ENCODE measurements around the gene TSFM. TPM values are rescaled to one million over a fixed set of nuclear protein-coding genes. Genes with fewer than 3 reads are reported as not detected.

TSFM gene
- total and polyA plus RNA-seq, 2 donors: 28.6 to 29.2 TPM

GRCh38 chr12:57796996-57797395 is 14.4 kb downstream of the TSFM start:
- no peak for DNase-seq (ENCODE audit: low read depth in 6 of 9, low spot score in 9 of 9)
- Histone ChIP-seq H3K9me3 (ENCODE audit: control insufficient read depth in 2 of 2, insufficient read depth in 1 of 2, low read length in 1 of 2) (no peaks in the 10 kb centered on the region), H3K27me3 (ENCODE audit: control insufficient read depth in 2 of 2, insufficient read depth in 1 of 2, low read length in 1 of 2) (no peaks in the 10 kb centered on the region), H3K27ac (ENCODE audit: low read depth in 1 of 2, low read length in 1 of 2) (no peak overlapping the region), H3K4me3 (ENCODE audit: low read length in 2 of 2) (no peak overlapping the region), H3K4me1 (ENCODE audit: control insufficient read depth in 2 of 2, insufficient read depth in 2 of 2, low read length in 2 of 2) (no peaks in the 10 kb centered on the region), H3K36me3 (ENCODE audit: control insufficient read depth in 2 of 2, insufficient read depth in 2 of 2, low read length in 1 of 2) (peaks cover 30 to 68% of the 10 kb centered on the region in 2 donors)
- WGBS: 100% methylated on average over 1 of the region's 1 CpG

- no peak overlapping the region for H3K27ac ChIP-seq (ENCODE audit: low read depth in 1 of 2, low read length in 1 of 2)
- H3K4me3 ChIP-seq (ENCODE audit: low read length in 2 of 2): no peak overlapping the region
- H3K36me3 ChIP-seq (ENCODE audit: control insufficient read depth in 2 of 2, insufficient read depth in 2 of 2, low read length in 1 of 2): peaks cover 30 to 68% of the 10 kb centered on the region in 2 donors
- no peaks in the 10 kb centered on the region for H3K9me3 ChIP-seq (ENCODE audit: control insufficient read depth in 2 of 2, insufficient read depth in 1 of 2, low read length in 1 of 2)
- H3K27me3 ChIP-seq (ENCODE audit: control insufficient read depth in 2 of 2, insufficient read depth in 1 of 2, low read length in 1 of 2): no peaks in the 10 kb centered on the region
- 100% methylated on average over 1 of the region's 1 CpG for WGBS
- H3K4me1 ChIP-seq (ENCODE audit: control insufficient read depth in 2 of 2, insufficient read depth in 2 of 2, low read length in 2 of 2): no peaks in the 10 kb centered on the region
- no peak for DNase-seq (ENCODE audit: low read depth in 6 of 9, low spot score in 9 of 9)
These were observed 15.3 kb downstream of the TSFM start for GRCh38 chr12:57797933-57798332.

GRCh38 chr12:57800965-57801364 is 18.4 kb downstream of the TSFM start:
- H3K4me1 ChIP-seq (ENCODE audit: control insufficient read depth in 2 of 2, insufficient read depth in 2 of 2, low read length in 2 of 2): no peaks in the 10 kb centered on the region
- H3K27ac ChIP-seq (ENCODE audit: low read depth in 1 of 2, low read length in 1 of 2): no peak overlapping the region
- H3K9me3 ChIP-seq (ENCODE audit: control insufficient read depth in 2 of 2, insufficient read depth in 1 of 2, low read length in 1 of 2): no peaks in the 10 kb centered on the region
- H3K27me3 ChIP-seq (ENCODE audit: control insufficient read depth in 2 of 2, insufficient read depth in 1 of 2, low read length in 1 of 2): no peaks in the 10 kb centered on the region
- WGBS: 98% methylated on average over 3 of the region's 3 CpGs
- peaks cover 14 to 58% of the 10 kb centered on the region in 2 donors for H3K36me3 ChIP-seq (ENCODE audit: control insufficient read depth in 2 of 2, insufficient read depth in 2 of 2, low read length in 1 of 2)
- no peak overlapping the region for H3K4me3 ChIP-seq (ENCODE audit: low read length in 2 of 2)
- DNase-seq (ENCODE audit: low read depth in 6 of 9, low spot score in 9 of 9): no peak

- no peak for DNase-seq (ENCODE audit: low read depth in 6 of 9, low spot score in 9 of 9)
- no peaks in the 10 kb centered on the region for H3K4me1 ChIP-seq (ENCODE audit: control insufficient read depth in 2 of 2, insufficient read depth in 2 of 2, low read length in 2 of 2)
- no peaks in the 10 kb centered on the region for H3K27me3 ChIP-seq (ENCODE audit: control insufficient read depth in 2 of 2, insufficient read depth in 1 of 2, low read length in 1 of 2)
- no peaks in the 10 kb centered on the region for H3K9me3 ChIP-seq (ENCODE audit: control insufficient read depth in 2 of 2, insufficient read depth in 1 of 2, low read length in 1 of 2)
- peaks cover 9 to 50% of the 10 kb centered on the region in 2 donors for H3K36me3 ChIP-seq (ENCODE audit: control insufficient read depth in 2 of 2, insufficient read depth in 2 of 2, low read length in 1 of 2)
- H3K4me3 ChIP-seq (ENCODE audit: low read length in 2 of 2): no peak overlapping the region
- WGBS: 99% methylated on average over 1 of the region's 1 CpG
- no peak overlapping the region for H3K27ac ChIP-seq (ENCODE audit: low read depth in 1 of 2, low read length in 1 of 2)
These were observed 20.0 kb downstream of the TSFM start for GRCh38 chr12:57802607-57803006.

GRCh38 chr12:57803319-57803893 is 20.8 kb downstream of the TSFM start:
- DNase-seq (ENCODE audit: low read depth in 6 of 9, low spot score in 9 of 9): peak in 2 of 9 donors; percentile 22 to 43
- no peaks in the 10 kb centered on the region for H3K4me1 ChIP-seq (ENCODE audit: control insufficient read depth in 2 of 2, insufficient read depth in 2 of 2, low read length in 2 of 2)
- 84% methylated on average over 9 of the region's 9 CpGs for WGBS
- H3K4me3 ChIP-seq (ENCODE audit: low read length in 2 of 2): no peak overlapping the region
- peaks cover 11 to 52% of the 10 kb centered on the region in 2 donors for H3K36me3 ChIP-seq (ENCODE audit: control insufficient read depth in 2 of 2, insufficient read depth in 2 of 2, low read length in 1 of 2)
- H3K27me3 ChIP-seq (ENCODE audit: control insufficient read depth in 2 of 2, insufficient read depth in 1 of 2, low read length in 1 of 2): no peaks in the 10 kb centered on the region
- no peak overlapping the region for H3K27ac ChIP-seq (ENCODE audit: low read depth in 1 of 2, low read length in 1 of 2)
- H3K9me3 ChIP-seq (ENCODE audit: control insufficient read depth in 2 of 2, insufficient read depth in 1 of 2, low read length in 1 of 2): no peaks in the 10 kb centered on the region

- no peaks in the 10 kb centered on the region for H3K9me3 ChIP-seq (ENCODE audit: control insufficient read depth in 2 of 2, insufficient read depth in 1 of 2, low read length in 1 of 2)
- H3K27me3 ChIP-seq (ENCODE audit: control insufficient read depth in 2 of 2, insufficient read depth in 1 of 2, low read length in 1 of 2): no peaks in the 10 kb centered on the region
- peaks cover 14 to 43% of the 10 kb centered on the region in 2 donors for H3K36me3 ChIP-seq (ENCODE audit: control insufficient read depth in 2 of 2, insufficient read depth in 2 of 2, low read length in 1 of 2)
- DNase-seq (ENCODE audit: low read depth in 6 of 9, low spot score in 9 of 9): no peak
- H3K4me3 ChIP-seq (ENCODE audit: low read length in 2 of 2): no peak overlapping the region
- H3K27ac ChIP-seq (ENCODE audit: low read depth in 1 of 2, low read length in 1 of 2): no peak overlapping the region
- WGBS: 98% methylated on average over 3 of the region's 3 CpGs
- H3K4me1 ChIP-seq (ENCODE audit: control insufficient read depth in 2 of 2, insufficient read depth in 2 of 2, low read length in 2 of 2): no peaks in the 10 kb centered on the region
These were observed 24.1 kb downstream of the TSFM start for GRCh38 chr12:57806677-57807076.

- WGBS: 96% methylated on average over 9 of the region's 9 CpGs
- DNase-seq (ENCODE audit: low read depth in 6 of 9, low spot score in 9 of 9): no peak
- Histone ChIP-seq H3K36me3 (ENCODE audit: control insufficient read depth in 2 of 2, insufficient read depth in 2 of 2, low read length in 1 of 2) (peaks cover 14 to 39% of the 10 kb centered on the region in 2 donors), H3K4me1 (ENCODE audit: control insufficient read depth in 2 of 2, insufficient read depth in 2 of 2, low read length in 2 of 2) (no peaks in the 10 kb centered on the region), H3K9me3 (ENCODE audit: control insufficient read depth in 2 of 2, insufficient read depth in 1 of 2, low read length in 1 of 2) (no peaks in the 10 kb centered on the region), H3K27ac (ENCODE audit: low read depth in 1 of 2, low read length in 1 of 2) (no peak overlapping the region), H3K27me3 (ENCODE audit: control insufficient read depth in 2 of 2, insufficient read depth in 1 of 2, low read length in 1 of 2) (no peaks in the 10 kb centered on the region), H3K4me3 (ENCODE audit: low read length in 2 of 2) (no peak overlapping the region)
These were observed 24.7 kb downstream of the TSFM start for GRCh38 chr12:57807285-57807684.

DNA sequence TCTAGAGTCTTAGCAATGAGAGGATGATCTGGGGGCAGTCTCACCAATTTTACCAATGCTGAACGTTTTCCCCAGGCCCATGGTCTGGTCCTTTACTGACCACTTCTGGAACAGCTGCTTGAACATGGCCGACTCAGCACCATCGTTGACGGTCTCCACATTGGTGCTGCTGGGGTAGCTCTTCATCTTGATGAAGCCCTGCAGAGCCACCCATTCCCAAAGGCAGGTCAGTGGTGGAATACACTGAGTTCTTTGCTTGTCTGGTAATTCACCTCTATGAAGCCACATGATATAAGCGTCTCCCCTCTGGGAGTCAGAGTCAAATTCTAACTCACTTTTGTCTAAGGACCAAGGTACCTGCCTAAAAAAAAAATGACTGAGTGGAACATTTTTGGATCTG is 25.8 kb downstream of the TSFM start:
- DNase-seq (ENCODE audit: low read depth in 6 of 9, low spot score in 9 of 9): no peak
- H3K9me3 ChIP-seq (ENCODE audit: control insufficient read depth in 2 of 2, insufficient read depth in 1 of 2, low read length in 1 of 2): no peaks in the 10 kb centered on the region
- no peaks in the 10 kb centered on the region for H3K27me3 ChIP-seq (ENCODE audit: control insufficient read depth in 2 of 2, insufficient read depth in 1 of 2, low read length in 1 of 2)
- H3K27ac ChIP-seq (ENCODE audit: low read depth in 1 of 2, low read length in 1 of 2): no peak overlapping the region
- 97% methylated on average over 5 of the region's 5 CpGs for WGBS
- H3K4me1 ChIP-seq (ENCODE audit: control insufficient read depth in 2 of 2, insufficient read depth in 2 of 2, low read length in 2 of 2): no peaks in the 10 kb centered on the region
- H3K4me3 ChIP-seq (ENCODE audit: low read length in 2 of 2): no peak overlapping the region
- peaks cover 10 to 28% of the 10 kb centered on the region in 2 donors for H3K36me3 ChIP-seq (ENCODE audit: control insufficient read depth in 2 of 2, insufficient read depth in 2 of 2, low read length in 1 of 2)

- no peak overlapping the region for H3K27ac ChIP-seq (ENCODE audit: low read depth in 1 of 2, low read length in 1 of 2)
- H3K9me3 ChIP-seq (ENCODE audit: control insufficient read depth in 2 of 2, insufficient read depth in 1 of 2, low read length in 1 of 2): no peaks in the 10 kb centered on the region
- no peak overlapping the region for H3K4me3 ChIP-seq (ENCODE audit: low read length in 2 of 2)
- WGBS: 98% methylated on average over 3 of the region's 3 CpGs
- DNase-seq (ENCODE audit: low read depth in 6 of 9, low spot score in 9 of 9): no peak
- no peaks in the 10 kb centered on the region for H3K4me1 ChIP-seq (ENCODE audit: control insufficient read depth in 2 of 2, insufficient read depth in 2 of 2, low read length in 2 of 2)
- no peaks in the 10 kb centered on the region for H3K27me3 ChIP-seq (ENCODE audit: control insufficient read depth in 2 of 2, insufficient read depth in 1 of 2, low read length in 1 of 2)
- H3K36me3 ChIP-seq (ENCODE audit: control insufficient read depth in 2 of 2, insufficient read depth in 2 of 2, low read length in 1 of 2): peaks cover 10 to 25% of the 10 kb centered on the region in 2 donors
These were observed 26.8 kb downstream of the TSFM start for GRCh38 chr12:57809425-57809824.

Measured in thymus (tissue), 11 donors.